ENCODE results near the gene AKAP13.

Gene AKAP13

DNA sequence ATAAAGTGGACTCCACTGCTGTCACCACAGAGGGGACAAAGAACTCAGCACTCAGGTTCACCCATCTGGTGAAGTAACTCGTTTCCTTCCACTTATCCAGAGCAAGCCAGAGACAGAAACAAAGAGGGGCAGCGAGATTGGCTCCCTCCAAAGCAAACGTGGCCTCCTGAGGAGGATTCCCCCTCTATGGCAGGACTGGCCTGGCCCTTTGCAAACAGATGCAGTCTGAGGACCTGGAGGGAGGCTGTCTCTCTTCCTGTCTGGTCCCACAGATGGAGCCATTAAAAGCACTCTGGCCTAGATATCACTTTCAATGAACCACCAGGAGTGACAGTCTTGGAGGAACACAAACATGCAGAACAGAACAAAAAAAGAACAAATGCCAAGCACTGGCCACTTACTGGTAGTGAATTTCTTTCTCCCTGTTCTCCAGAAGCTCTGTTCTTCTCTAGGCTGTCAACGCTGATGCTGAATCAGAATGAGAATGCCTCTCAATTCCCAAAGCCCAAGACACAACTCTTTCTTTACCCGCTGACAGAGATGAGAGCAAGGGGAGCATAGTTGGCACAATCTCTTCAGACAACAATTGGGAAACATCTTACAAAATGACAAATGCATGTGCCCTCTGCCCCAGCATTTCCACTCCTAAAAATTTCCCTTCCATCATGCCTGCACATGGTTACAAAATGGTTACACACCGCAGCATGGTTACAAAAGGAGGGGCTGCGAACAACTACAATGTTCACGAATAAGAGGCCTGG, 400.0 kb downstream of the AKAP13 start:
- TF ChIP-seq, protein P1, sequence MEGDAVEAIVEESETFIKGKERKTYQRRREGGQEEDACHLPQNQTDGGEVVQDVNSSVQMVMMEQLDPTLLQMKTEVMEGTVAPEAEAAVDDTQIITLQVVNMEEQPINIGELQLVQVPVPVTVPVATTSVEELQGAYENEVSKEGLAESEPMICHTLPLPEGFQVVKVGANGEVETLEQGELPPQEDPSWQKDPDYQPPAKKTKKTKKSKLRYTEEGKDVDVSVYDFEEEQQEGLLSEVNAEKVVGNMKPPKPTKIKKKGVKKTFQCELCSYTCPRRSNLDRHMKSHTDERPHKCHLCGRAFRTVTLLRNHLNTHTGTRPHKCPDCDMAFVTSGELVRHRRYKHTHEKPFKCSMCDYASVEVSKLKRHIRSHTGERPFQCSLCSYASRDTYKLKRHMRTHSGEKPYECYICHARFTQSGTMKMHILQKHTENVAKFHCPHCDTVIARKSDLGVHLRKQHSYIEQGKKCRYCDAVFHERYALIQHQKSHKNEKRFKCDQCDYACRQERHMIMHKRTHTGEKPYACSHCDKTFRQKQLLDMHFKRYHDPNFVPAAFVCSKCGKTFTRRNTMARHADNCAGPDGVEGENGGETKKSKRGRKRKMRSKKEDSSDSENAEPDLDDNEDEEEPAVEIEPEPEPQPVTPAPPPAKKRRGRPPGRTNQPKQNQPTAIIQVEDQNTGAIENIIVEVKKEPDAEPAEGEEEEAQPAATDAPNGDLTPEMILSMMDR (conservative IDR thresholded peaks at IDR 0.05), result no peak
- no peak for TF ChIP-seq ZFX (IDR thresholded peaks at IDR 0.05)
- no peak overlapping the region for H3K27ac ChIP-seq

DNA sequence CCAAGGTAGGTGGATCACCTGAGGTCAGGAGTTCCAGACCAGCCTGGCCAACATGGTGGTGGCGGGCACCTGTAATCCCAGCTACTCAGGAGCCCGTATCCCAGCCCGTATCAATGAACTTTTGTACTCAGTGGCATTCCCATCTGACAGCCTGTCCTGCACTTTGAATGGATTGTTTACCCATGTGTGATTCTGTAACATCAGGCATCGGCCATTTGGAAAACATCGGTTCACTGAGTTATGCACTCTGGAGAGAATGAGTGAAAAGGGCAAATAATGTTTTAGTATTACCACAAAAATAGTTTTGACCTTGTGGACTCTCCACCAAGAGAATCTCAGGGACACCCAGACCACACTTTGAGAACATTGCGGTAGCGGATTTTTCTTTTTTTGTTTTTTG, 400.7 kb downstream of the AKAP13 start:
- H3K27ac ChIP-seq, result no peak overlapping the region
- no peak for TF ChIP-seq ZFX (IDR thresholded peaks at IDR 0.05)
- TF ChIP-seq, protein P1 (conservative IDR thresholded peaks at IDR 0.05), result no peak

DNA sequence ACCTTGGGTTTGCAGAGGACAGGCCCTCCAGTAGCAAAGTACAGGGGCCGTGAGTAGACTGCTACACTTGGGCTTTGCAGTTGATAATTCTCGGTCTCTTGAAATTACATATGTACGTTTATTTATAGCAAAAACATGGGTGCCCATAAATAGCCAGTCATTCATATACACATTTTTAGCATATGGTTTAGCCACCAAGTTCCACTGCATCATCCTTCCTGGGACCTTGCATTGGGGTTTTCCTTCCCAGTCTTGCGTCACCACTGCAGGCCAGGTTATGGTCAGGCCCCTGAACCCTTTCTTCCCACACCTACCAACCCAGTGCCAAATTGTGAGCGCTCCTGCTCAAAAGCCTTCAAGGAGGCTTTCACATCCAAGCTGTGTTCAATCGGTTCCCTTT, 401.7 kb downstream of the AKAP13 start:
- no peak overlapping the region for H3K27ac ChIP-seq
- TF ChIP-seq ZFX (IDR thresholded peaks at IDR 0.05), result no peak
- TF ChIP-seq, protein P1 (conservative IDR thresholded peaks at IDR 0.05), result no peak

DNA sequence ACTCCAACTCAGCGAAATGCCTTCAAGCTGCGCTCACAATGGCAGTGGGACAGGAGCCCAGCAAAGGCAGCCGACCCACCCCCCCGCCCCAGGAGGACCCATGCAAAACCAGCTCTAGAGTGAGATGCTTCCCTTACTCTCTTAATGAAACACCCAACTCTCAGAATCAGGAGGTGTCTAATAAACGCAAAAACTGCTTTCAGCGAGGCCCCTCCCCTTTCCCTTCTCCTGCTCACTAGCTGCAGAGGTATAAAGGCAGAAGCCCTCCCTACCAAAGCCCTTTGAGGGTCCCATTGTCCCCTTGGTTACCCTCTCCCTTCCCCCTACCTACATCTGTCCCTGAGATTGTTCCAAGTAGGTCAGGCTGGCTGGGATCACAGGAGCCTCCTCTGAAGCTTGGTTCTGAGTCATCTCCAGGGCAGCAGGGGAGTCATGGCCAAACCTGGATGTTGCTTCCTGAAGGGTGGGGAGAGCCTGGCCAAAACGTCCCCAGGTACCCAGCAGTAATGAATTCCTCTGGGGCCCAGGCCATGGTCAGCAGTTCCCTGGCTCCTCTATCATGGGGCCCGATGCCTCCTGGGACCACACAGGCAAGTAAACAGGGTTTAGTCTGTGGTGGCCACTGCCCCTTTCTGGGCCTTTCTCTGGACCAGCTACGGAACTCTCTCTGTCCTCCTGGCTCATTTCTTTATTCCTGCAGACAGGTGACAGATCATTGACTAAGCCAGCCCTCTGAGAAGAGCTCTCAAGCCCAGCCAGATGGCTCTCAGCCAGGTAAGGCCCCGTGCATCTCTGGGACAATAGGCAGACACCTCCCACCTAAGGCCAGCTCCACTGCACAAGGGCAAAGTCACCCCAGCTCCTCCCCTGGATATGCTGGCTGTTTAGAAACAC, 405.7 kb downstream of the AKAP13 start:
- TF ChIP-seq, protein P1 (conservative IDR thresholded peaks at IDR 0.05), result no peak
- TF ChIP-seq ZFX (IDR thresholded peaks at IDR 0.05), result no peak
- peak overlapping the region; percentile 13; the same call in 1 of the 2 replicates for H3K27ac ChIP-seq

DNA sequence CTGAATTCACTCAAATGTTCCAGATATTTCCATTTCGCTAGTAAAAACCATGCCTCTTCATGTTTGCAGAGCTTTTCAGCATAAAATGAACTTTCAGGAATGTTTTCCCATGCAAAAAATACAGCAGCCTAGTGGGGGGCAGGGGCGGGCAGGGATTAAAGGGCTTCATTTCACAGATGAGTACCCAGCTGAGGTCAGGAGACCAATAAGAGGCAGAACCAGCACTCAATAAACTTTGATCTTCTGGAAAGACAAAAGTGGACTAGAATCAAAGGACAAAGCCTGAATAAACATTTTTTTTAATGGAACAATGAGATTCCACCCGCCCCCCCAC, 406.3 kb downstream of the AKAP13 start:
- H3K27ac ChIP-seq, result peak overlapping the region; percentile 13; the same call in 1 of the 2 replicates
- TF ChIP-seq, protein P1 (conservative IDR thresholded peaks at IDR 0.05), result no peak

DNA sequence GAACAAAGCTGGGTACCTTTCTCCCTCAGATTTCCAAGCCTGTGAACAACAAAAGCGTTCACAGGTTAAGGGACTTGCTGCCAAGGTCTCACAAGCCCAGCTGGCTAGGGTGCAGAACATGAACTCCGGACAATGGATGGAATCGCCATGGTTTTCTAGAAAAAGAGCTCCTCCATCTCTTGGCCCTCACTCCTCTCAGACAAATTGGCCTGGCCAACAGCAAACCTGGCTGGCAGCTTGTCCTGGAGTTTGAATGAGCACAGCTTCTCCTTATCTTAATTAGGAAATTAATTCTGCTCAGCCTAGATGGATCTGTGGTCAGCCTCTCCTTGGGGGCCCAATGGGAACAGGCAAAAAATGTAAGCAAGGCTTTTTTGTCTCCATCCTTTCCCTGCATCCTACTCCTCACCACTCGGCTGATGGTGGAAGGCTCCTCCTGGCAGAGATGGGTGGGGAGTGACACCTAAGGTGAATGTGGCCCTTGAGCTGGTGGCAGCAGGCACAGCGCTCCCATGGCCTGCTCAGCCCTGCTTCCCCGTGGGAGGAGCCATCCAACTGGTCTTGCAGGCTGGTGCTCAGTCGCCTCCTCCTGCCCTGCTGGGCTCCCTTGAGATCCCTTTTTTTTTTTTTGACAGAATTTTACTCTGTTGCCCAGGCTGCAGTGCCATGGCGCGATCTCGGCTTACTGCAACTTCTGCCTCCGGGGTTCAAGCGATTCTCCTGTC, 408.5 kb downstream of the AKAP13 start:
- TF ChIP-seq ZFX (IDR thresholded peaks at IDR 0.05), result no peak
- TF ChIP-seq, protein P1 (conservative IDR thresholded peaks at IDR 0.05), result no peak
- H3K27ac ChIP-seq, result peak overlapping the region; percentile 65

Measured in C4-2B (cell line).